ENCODE results near the gene BOC. TPM values are rescaled to one million over a fixed set of nuclear protein-coding genes. Genes with fewer than 3 reads are reported as not detected.

Gene BOC
- total and polyA plus RNA-seq, 8 donors, result 6.0 to 34.8 (median 27.4) TPM

DNA sequence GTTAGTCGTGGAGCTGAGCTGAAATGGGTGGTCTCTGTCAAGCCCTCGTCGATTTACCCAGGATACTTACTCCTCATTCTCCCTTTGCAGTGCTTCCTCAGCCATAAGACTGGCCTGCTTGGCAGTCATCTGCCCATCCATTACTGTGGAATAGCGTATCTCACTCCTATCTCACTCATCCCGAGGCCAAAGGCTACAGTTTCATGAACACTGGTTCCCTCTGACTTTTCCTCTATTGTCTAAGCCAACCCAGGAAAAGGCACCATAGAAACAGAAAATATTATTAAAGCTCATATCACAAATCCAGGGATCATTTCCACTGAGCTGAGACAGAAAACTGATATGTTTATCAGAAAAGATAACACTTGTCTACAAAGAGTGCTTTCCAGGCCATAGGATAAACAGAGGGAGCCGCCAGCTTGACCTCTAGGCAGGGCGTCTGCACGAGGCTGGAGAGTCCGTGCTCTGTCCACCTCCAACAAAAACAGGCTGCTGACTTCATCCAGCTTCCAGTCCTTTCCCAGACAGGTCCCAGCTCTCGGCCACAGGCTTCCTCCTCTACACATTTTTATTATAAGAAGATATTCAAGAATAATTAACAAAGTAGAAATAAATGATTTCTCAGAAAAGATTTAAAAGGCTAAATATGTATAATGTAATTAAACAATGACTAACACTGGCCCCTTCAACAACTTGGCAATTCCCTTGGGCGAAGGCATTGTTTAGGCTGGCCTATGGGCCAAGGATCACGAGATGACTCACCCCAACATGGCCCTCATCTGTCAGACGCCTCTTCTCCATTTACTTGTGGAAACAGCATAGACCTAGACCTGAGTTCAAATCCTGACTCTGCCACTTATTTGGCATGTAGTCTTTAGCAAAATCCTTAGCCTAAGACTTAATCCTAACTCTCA, 27.4 kb upstream of the BOC start:
- H3K27ac ChIP-seq, result no peak overlapping the region
- DNase-seq (no peak), ATAC-seq (peak; percentile 45)
- TF ChIP-seq, protein P1, sequence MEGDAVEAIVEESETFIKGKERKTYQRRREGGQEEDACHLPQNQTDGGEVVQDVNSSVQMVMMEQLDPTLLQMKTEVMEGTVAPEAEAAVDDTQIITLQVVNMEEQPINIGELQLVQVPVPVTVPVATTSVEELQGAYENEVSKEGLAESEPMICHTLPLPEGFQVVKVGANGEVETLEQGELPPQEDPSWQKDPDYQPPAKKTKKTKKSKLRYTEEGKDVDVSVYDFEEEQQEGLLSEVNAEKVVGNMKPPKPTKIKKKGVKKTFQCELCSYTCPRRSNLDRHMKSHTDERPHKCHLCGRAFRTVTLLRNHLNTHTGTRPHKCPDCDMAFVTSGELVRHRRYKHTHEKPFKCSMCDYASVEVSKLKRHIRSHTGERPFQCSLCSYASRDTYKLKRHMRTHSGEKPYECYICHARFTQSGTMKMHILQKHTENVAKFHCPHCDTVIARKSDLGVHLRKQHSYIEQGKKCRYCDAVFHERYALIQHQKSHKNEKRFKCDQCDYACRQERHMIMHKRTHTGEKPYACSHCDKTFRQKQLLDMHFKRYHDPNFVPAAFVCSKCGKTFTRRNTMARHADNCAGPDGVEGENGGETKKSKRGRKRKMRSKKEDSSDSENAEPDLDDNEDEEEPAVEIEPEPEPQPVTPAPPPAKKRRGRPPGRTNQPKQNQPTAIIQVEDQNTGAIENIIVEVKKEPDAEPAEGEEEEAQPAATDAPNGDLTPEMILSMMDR (IDR thresholded peaks at IDR 0.05), result no peak
- intact Hi-C loops (cut with DNase I), result no loop called here
- H3K27me3 ChIP-seq, result no peaks in the 10 kb centered on the region
- H3K36me3 ChIP-seq, result no peaks in the 10 kb centered on the region
- no peaks in the 10 kb centered on the region for H3K9me3 ChIP-seq
- no peak overlapping the region for H3K4me3 ChIP-seq
- H3K4me1 ChIP-seq, result no peaks in the 10 kb centered on the region

DNA sequence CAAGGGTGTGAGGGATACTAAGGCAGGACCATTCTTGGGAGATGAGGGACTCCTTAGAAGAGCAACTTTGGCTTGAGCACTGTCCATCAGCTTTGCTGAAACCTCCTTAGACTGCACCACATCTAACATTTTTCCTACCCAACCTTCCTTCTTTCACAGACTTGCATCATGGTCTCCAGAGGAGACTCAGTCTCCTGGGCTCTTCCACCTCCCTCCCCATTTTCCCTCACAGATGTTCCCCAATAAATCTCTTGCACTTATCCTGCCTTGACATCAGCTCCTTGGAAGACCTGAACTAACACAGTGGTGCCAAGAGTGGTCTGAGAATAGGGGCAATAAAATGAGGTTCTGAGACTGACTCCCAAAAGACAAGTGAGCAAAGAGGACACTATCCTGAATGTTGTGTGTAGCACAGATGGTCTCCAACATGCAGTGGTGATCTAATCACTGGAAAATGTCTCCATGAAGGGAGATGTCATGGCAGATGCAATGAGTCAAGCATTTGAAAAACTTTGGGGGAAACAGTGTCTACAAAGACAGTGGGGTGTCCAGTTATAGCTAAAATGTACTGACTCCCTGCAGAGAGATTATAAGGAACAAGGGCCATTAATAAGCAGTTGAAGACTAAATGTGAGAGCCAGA, 26.0 kb upstream of the BOC start:
- no peaks in the 10 kb centered on the region for H3K4me1 ChIP-seq
- H3K9me3 ChIP-seq, result no peaks in the 10 kb centered on the region
- no peaks in the 10 kb centered on the region for H3K36me3 ChIP-seq
- H3K27me3 ChIP-seq, result no peaks in the 10 kb centered on the region
- H3K27ac ChIP-seq, result no peak overlapping the region
- no peak overlapping the region for H3K4me3 ChIP-seq
- TF ChIP-seq, protein P1 (IDR thresholded peaks at IDR 0.05), result no peak
- intact Hi-C loops (cut with DNase I), result no loop called here
- ATAC-seq (no peak), DNase-seq (no peak)

DNA sequence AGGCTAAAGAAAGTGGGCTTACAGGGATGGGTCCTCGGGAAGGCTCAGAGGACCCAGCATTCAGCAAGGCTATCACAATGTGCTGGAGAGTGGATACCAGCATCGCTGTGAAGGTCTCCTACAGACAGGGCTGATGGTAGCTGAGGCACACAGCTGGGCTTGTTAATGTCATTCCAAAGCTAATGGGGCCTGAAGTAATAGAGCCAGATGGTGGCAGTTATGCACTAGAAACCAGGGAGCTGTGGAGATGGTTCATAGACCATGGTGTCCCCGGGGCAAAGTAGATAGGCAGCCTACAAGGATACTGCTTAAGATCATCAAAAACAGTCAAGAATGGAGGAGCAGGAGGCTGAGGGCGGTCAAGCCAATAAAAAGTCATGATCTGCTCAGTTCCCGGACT, 24.8 kb upstream of the BOC start:
- Histone ChIP-seq H3K9me3 (no peaks in the 10 kb centered on the region), H3K4me1 (no peaks in the 10 kb centered on the region), H3K27ac (no peak overlapping the region), H3K27me3 (no peaks in the 10 kb centered on the region), H3K4me3 (no peak overlapping the region), H3K36me3 (no peaks in the 10 kb centered on the region)
- ATAC-seq, result no peak
- DNase-seq, result no peak
- TF ChIP-seq, protein P1 (IDR thresholded peaks at IDR 0.05), result no peak
- intact Hi-C loops (cut with DNase I), result no loop called here

DNA sequence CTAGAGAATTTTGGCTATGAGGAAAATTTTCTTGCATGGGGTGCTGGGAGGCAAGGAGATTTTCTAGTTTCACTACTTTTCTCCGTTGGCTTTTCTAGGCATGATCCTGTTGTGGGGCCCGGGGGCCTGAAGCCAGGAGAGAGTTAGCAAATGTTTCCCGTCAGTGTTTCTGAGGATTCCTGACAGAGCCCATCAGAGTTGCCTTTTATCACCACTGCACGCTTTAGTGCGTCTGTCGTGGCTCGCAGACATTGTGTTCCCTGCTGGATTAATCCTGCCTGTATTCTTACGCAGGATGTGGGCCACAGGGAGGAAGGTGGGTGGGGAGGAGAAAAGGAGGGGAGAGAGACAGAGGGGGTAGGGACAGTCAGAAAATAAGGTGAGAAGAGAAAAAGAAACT, 18.1 kb upstream of the BOC start:
- Histone ChIP-seq H3K4me1 (no peaks in the 10 kb centered on the region), H3K4me3 (no peak overlapping the region), H3K27ac (no peak overlapping the region), H3K27me3 (no peaks in the 10 kb centered on the region), H3K9me3 (no peaks in the 10 kb centered on the region), H3K36me3 (no peaks in the 10 kb centered on the region)
- DNase-seq (no peak), ATAC-seq (no peak)
- intact Hi-C loops (cut with DNase I), result no loop called here
- TF ChIP-seq, protein P1 (IDR thresholded peaks at IDR 0.05), result no peak

DNA sequence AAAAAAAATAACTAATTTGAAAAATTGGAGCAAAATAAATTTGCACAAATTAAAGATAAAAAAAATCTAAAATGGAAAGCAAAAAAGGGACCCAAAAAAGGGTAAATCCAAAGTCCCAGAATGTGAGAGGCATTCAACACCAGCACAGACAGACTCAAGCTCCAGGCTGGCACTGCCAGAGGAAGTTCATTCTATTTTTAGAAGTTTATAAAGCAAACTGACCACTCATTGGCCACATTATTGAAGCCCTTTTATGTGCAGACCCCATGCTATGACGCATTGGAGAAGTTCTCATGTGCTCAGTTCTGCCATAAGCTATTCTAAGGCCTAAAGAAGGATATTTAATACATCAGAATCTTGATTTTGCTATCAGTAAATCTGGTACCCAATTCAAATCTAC, 17.6 kb upstream of the BOC start:
- intact Hi-C loops (cut with DNase I), result no loop called here

More for the DNA sequence above, 17.6 kb upstream of the BOC start:
- no peak for ATAC-seq
- no peak overlapping the region for H3K4me3 ChIP-seq
- no peaks in the 10 kb centered on the region for H3K27me3 ChIP-seq
- H3K36me3 ChIP-seq, result no peaks in the 10 kb centered on the region
- no peaks in the 10 kb centered on the region for H3K9me3 ChIP-seq
- TF ChIP-seq, protein P1 (IDR thresholded peaks at IDR 0.05), result no peak
- no peaks in the 10 kb centered on the region for H3K4me1 ChIP-seq
- H3K27ac ChIP-seq, result no peak overlapping the region
- DNase-seq, result no peak

Data from left lung (tissue), 10 donors.